Measurements from ENCODE around the gene WASF3. TPM values are rescaled to one million over a fixed set of nuclear protein-coding genes. Genes with fewer than 3 reads are reported as not detected.

Gene WASF3
- total and polyA plus RNA-seq, 10 of the 15 experiments (the other 5 are each of a cell fraction or from before 2014, with no cell fraction given), result under 0.01 to 0.10 (median 0.01) TPM; not detected in 7

- WGBS (ENCODE audit: insufficient coverage, insufficient replicate concordance, low lambda C conversion rate, missing lambda C conversion rate), result 57% methylated on average over 9 of the region's 9 CpGs
- Histone ChIP-seq H3K36me3 (ENCODE audit: control insufficient read depth in 2 of 2, insufficient read depth in 2 of 2, low read length in 1 of 2) (no peaks in the 10 kb centered on the region), H4K20me1 (ENCODE audit: control insufficient read depth, insufficient read depth) (no peaks in the 10 kb centered on the region), H3K9ac (ENCODE audit: control insufficient read depth, insufficient read depth, low read length) (no peak overlapping the region), H3K9me3 (replicated peaks; ENCODE audit: control insufficient read depth, insufficient read depth, low read length) (no peaks in the 10 kb centered on the region), H3K79me2 (ENCODE audit: control insufficient read depth, insufficient read depth, low read length) (no peaks in the 10 kb centered on the region), H3K4me1 (ENCODE audit: control insufficient read depth, insufficient read depth, low read length) (no peaks in the 10 kb centered on the region), H3K4me2 (ENCODE audit: control insufficient read depth, insufficient read depth) (no peak overlapping the region), H3K4me3 (no peak overlapping the region), H3K27me3 (replicated peaks in 1 of 2; ENCODE audit: control insufficient read depth in 2 of 2, insufficient read depth in 2 of 2, low read length in 1 of 2) (no peaks in the 10 kb centered on the region; a peak in 1 of 4 replicates), H3K27ac (ENCODE audit: control insufficient read depth, insufficient read depth) (no peak overlapping the region), H2AFZ (ENCODE audit: control insufficient read depth, low read depth, low read length) (no peak overlapping the region)
- POLR2A ChIA-PET, result no interaction called here
- TF ChIP-seq ZNF207 (IDR thresholded peaks at IDR 0.05; ENCODE audit: borderline replicate concordance) (no peak), STAT3 (IDR thresholded peaks at IDR 0.05; ENCODE audit: low read depth, low read length) (no peak), WRNIP1 (IDR thresholded peaks at IDR 0.05; ENCODE audit: borderline replicate concordance, low read depth, low read length) (no peak), ZBTB4 (CRISPR knock-in tag; IDR thresholded peaks at IDR 0.05) (no peak), EED (IDR thresholded peaks at IDR 0.05; ENCODE audit: low read depth) (no peak), RBBP5 (conservative IDR thresholded peaks at IDR 0.05) (no peak)
- TF ChIP-seq, protein P1, sequence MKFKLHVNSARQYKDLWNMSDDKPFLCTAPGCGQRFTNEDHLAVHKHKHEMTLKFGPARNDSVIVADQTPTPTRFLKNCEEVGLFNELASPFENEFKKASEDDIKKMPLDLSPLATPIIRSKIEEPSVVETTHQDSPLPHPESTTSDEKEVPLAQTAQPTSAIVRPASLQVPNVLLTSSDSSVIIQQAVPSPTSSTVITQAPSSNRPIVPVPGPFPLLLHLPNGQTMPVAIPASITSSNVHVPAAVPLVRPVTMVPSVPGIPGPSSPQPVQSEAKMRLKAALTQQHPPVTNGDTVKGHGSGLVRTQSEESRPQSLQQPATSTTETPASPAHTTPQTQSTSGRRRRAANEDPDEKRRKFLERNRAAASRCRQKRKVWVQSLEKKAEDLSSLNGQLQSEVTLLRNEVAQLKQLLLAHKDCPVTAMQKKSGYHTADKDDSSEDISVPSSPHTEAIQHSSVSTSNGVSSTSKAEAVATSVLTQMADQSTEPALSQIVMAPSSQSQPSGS (IDR thresholded peaks at IDR 0.05; ENCODE audit: low read length), result no peak
- intact Hi-C loops (cut with micrococcal nuclease; ENCODE audit: unreplicated experiment) (no loop called here), in situ Hi-C loops (cut with MboI) (no loop called here)
- no peak for ATAC-seq
- no peak for FAIRE-seq
- CTCF ChIA-PET, result interaction anchor here (1.0 kb wide), 1 partner anchor 18 kb away, joined by 5 read pairs; no protein-coding TSS in a partner anchor
- SMC1A ChIA-PET (ENCODE audit: uncharacterized antibody, unreplicated experiment), result no interaction called here
- RAD21 ChIA-PET (ENCODE audit: unreplicated experiment), result no interaction called here
- BruUV-seq (replicated peaks), result no TSS peak
- DNase-seq (ENCODE audit: low read depth, low spot score), result no peak
These were observed 122.6 kb downstream of the WASF3 start for GRCh38 chr13:26680123-26680450.
